ENCODE measurements around the gene PNPLA6.
A peak's percentile ranks its signal among the peaks of the same experiment; 100 is the strongest.
"Not testable (repeated sequence)": the region's sequence is repeated elsewhere in the genome, so short reads cannot be mapped to it uniquely, and the experiment has no call there.

Gene PNPLA6

DNA sequence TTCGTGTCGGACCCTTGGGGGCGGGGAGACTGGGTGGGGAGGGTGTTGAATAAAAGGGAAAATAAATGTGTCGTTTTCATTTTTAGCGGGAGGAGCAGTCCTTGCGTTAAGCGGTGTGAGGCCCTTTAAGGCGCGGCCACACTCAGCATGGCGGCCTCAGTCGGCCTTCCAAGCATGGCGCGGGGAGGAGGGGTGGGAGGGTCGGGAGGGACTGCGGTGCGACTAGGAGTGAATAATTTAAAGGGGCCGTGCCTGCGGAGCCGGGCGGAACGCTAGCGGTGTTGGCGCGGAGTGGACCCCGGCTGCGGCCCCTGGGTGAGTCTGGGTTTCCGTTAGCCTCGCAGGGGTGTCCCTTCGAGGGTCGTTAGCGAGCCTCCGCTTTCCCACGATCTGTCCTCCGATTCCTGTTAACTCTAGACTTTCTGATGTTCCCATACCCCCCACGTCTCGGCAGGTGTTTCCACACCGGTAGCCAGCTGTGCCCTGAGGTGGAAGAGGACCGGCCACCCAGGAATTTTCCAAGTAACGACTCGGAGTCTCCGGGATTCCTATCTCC is 1.5 kb upstream of the PNPLA6 start:
- Histone ChIP-seq H3K9ac (ENCODE audit: low read depth, low read length) (peak overlapping the region; percentile 70), H3K36me3 (ENCODE audit: insufficient read depth, low read length) (no peaks in the 10 kb centered on the region), H3K4me1 (ENCODE audit: insufficient read depth, low read length) (no peaks in the 10 kb centered on the region), H3K9me3 (ENCODE audit: control insufficient read depth, insufficient read depth, low read length) (no peaks in the 10 kb centered on the region)

DNA sequence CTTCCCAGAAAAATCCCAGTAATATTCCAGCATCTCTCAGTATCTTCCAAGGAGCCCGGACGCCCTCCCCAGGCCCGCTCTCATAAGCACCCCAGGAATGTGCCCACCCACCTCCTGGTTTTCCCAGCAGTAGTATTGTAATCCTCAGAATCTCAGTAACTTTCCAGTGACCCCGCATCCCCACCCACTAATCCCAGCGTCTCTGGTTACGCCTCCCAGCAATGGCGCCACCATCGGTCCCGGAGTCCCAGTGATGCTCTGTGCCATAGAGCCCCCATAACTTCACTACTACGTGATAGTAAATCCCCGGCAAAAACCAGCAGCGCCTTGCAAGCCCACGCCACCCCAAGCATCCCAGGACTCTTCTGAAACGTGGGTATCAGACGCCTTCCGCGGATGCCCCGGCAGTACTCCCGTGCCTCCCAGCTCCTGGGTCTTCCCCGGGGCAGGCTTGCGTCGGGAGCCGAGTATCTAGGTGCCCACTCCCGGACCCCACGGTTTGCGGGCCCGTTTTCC is 928 bp upstream of the PNPLA6 start:
- H3K4me1 ChIP-seq (ENCODE audit: insufficient read depth, low read length) = no peaks in the 10 kb centered on the region
- H3K9me3 ChIP-seq (ENCODE audit: control insufficient read depth, insufficient read depth, low read length) = no peaks in the 10 kb centered on the region
- peak overlapping the region; percentile 70 for H3K9ac ChIP-seq (ENCODE audit: low read depth, low read length)
- H3K36me3 ChIP-seq (ENCODE audit: insufficient read depth, low read length) = no peaks in the 10 kb centered on the region

DNA sequence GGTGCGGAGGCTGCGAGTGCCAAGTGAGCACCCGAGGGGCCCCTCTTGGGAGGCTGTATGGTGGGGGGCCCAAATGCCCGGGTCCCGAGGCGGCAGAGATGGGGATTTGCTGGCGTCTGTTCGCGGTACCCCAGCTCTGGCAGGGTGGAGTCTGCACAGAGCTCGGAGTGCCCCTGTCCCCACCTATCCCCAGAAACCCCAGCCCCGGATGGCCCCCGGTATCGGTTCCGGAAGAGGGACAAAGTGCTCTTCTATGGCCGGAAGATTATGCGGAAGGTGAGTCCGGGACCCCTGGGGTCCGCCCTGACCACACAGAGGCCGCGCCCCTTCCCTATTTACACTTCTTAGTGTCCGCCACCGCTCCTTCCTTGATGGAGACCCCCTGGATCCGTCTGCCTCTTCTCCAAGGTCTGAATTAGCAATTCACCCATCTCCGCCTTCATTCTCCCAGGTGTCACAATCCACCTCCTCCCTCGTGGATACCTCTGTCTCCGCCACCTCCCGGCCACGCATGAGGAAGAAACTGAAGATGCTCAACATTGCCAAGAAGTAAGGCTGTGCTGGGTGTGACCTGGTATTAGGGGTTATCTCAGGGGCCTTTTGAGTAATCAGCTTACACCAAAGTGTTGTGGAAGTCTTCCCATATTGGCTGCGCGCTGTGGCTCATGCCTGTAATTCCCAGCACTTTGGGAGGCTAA is 630 bp downstream of the PNPLA6 start:
- no peaks in the 10 kb centered on the region for H3K9me3 ChIP-seq (ENCODE audit: control insufficient read depth, insufficient read depth, low read length)
- H3K36me3 ChIP-seq (ENCODE audit: insufficient read depth, low read length) = no peaks in the 10 kb centered on the region
- H3K9ac ChIP-seq (ENCODE audit: low read depth, low read length) = peak overlapping the region; percentile 70; the same call in 1 of the 2 replicates
- H3K4me1 ChIP-seq (ENCODE audit: insufficient read depth, low read length) = no peaks in the 10 kb centered on the region

GRCh38 chr19:7538990-7539389 is 3.5 kb downstream of the PNPLA6 start:
- not testable (repeated sequence) for H3K9ac ChIP-seq (ENCODE audit: low read depth, low read length); H3K9me3 ChIP-seq (ENCODE audit: control insufficient read depth, insufficient read depth, low read length); H3K4me1 ChIP-seq (ENCODE audit: insufficient read depth, low read length); H3K36me3 ChIP-seq (ENCODE audit: insufficient read depth, low read length)

DNA sequence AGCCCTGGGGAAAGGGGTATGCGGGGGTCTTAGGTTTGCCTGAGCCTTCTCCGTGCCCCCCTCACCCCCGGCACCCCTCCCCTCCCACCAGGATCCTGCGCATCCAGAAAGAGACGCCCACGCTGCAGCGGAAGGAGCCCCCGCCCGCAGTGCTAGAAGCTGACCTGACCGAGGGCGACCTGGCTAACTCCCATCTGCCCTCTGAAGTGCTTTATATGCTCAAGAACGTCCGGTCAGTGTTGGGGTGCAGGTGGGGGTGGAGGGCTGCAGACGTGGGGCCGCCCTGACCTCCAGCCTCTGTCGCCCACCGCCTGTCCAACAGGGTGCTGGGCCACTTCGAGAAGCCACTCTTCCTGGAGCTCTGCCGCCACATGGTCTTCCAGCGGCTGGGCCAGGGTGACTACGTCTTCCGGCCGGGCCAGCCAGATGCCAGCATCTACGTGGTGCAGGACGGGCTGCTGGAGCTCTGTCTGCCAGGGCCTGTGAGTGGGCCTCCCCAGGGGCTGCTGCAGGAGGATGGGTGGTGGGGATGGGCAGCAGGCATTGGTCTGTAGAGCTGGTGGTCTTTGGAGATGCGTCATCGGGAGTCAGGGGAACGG is 4.4 kb downstream of the PNPLA6 start:
- H3K9ac ChIP-seq (ENCODE audit: low read depth, low read length) = no peak overlapping the region
- no peaks in the 10 kb centered on the region for H3K4me1 ChIP-seq (ENCODE audit: insufficient read depth, low read length)
- no peaks in the 10 kb centered on the region for H3K36me3 ChIP-seq (ENCODE audit: insufficient read depth, low read length)
- H3K9me3 ChIP-seq (ENCODE audit: control insufficient read depth, insufficient read depth, low read length) = no peaks in the 10 kb centered on the region

DNA sequence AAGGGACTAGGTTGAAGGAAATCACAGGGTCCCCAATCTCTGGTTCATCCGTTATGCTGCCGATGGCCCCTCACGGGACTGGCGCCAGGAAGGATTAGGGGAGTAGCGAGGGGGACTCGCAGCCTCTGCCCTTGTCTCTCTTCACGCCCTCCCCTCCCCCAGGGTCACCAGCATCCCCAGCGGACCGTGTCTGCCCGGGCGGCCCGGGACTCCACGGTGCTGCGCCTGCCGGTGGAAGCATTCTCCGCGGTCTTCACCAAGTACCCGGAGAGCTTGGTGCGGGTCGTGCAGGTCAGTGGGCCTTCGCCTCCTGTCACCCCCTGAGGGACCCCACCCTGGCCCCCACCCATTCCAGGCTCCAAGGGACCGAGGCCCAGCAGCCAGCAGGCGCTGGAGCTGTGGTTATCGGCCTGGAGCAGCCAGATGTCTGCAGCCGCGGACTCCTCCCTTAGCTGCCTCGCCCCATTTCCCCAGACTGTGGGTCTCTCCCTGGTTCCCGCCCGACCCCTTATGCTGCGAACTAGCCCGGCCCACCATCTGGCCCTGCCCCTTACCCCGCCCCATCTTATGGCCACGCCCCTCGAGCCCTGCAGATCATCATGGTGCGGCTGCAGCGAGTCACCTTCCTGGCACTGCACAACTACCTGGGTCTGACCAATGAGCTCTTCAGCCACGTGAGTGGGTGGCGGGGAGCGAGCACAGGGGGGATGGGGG is 5.4 kb downstream of the PNPLA6 start:
- Histone ChIP-seq H3K4me1 (ENCODE audit: insufficient read depth, low read length) (no peaks in the 10 kb centered on the region), H3K9me3 (ENCODE audit: control insufficient read depth, insufficient read depth, low read length) (no peaks in the 10 kb centered on the region), H3K36me3 (ENCODE audit: insufficient read depth, low read length) (no peaks in the 10 kb centered on the region), H3K9ac (ENCODE audit: low read depth, low read length) (peak overlapping the region; percentile 40)

DNA sequence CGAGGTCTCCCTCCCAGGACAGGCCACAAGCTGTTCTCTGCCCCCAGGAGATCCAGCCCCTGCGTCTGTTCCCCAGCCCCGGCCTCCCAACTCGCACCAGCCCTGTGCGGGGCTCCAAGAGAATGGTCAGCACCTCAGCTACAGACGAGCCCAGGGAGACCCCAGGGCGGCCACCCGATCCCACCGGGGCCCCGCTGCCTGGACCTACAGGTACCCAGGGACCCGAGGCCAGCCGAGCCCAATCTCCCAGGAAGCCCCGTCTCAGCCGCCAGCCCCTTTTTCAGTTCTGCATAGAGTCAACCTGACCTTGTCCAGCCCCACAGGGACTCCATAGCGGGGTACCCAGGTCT is 5.9 kb downstream of the PNPLA6 start:
- peak overlapping the region; percentile 40 for H3K9ac ChIP-seq (ENCODE audit: low read depth, low read length)
- no peaks in the 10 kb centered on the region for H3K4me1 ChIP-seq (ENCODE audit: insufficient read depth, low read length)
- H3K36me3 ChIP-seq (ENCODE audit: insufficient read depth, low read length) = no peaks in the 10 kb centered on the region
- H3K9me3 ChIP-seq (ENCODE audit: control insufficient read depth, insufficient read depth, low read length) = no peaks in the 10 kb centered on the region

GRCh38 chr19:7541828-7542443 is 6.4 kb downstream of the PNPLA6 start:
- H3K4me1 ChIP-seq (ENCODE audit: insufficient read depth, low read length) = no peaks in the 10 kb centered on the region
- H3K36me3 ChIP-seq (ENCODE audit: insufficient read depth, low read length) = no peaks in the 10 kb centered on the region
- H3K9ac ChIP-seq (ENCODE audit: low read depth, low read length) = no peak overlapping the region
- H3K9me3 ChIP-seq (ENCODE audit: control insufficient read depth, insufficient read depth, low read length) = no peaks in the 10 kb centered on the region

GRCh38 chr19:7542556-7543348 is 7.2 kb downstream of the PNPLA6 start:
- no peaks in the 10 kb centered on the region for H3K9me3 ChIP-seq (ENCODE audit: control insufficient read depth, insufficient read depth, low read length)
- H3K36me3 ChIP-seq (ENCODE audit: insufficient read depth, low read length) = no peaks in the 10 kb centered on the region
- H3K4me1 ChIP-seq (ENCODE audit: insufficient read depth, low read length) = no peaks in the 10 kb centered on the region
- H3K9ac ChIP-seq (ENCODE audit: low read depth, low read length) = no peak overlapping the region

- Histone ChIP-seq H3K9me3 (ENCODE audit: control insufficient read depth, insufficient read depth, low read length) (no peaks in the 10 kb centered on the region), H3K36me3 (ENCODE audit: insufficient read depth, low read length) (no peaks in the 10 kb centered on the region), H3K9ac (ENCODE audit: low read depth, low read length) (no peak overlapping the region), H3K4me1 (ENCODE audit: insufficient read depth, low read length) (no peaks in the 10 kb centered on the region)
These were observed 9.1 kb downstream of the PNPLA6 start for GRCh38 chr19:7544626-7545025.

GRCh38 chr19:7545300-7545699 is 9.8 kb downstream of the PNPLA6 start:
- Histone ChIP-seq H3K36me3 (ENCODE audit: insufficient read depth, low read length) (no peaks in the 10 kb centered on the region), H3K4me1 (ENCODE audit: insufficient read depth, low read length) (no peaks in the 10 kb centered on the region), H3K9ac (ENCODE audit: low read depth, low read length) (no peak overlapping the region), H3K9me3 (ENCODE audit: control insufficient read depth, insufficient read depth, low read length) (no peaks in the 10 kb centered on the region)

- Histone ChIP-seq H3K9ac (ENCODE audit: low read depth, low read length) (no peak overlapping the region), H3K9me3 (ENCODE audit: control insufficient read depth, insufficient read depth, low read length) (no peaks in the 10 kb centered on the region), H3K4me1 (ENCODE audit: insufficient read depth, low read length) (no peaks in the 10 kb centered on the region), H3K36me3 (ENCODE audit: insufficient read depth, low read length) (no peaks in the 10 kb centered on the region)
These were observed 10.4 kb downstream of the PNPLA6 start for GRCh38 chr19:7545904-7546303.

DNA sequence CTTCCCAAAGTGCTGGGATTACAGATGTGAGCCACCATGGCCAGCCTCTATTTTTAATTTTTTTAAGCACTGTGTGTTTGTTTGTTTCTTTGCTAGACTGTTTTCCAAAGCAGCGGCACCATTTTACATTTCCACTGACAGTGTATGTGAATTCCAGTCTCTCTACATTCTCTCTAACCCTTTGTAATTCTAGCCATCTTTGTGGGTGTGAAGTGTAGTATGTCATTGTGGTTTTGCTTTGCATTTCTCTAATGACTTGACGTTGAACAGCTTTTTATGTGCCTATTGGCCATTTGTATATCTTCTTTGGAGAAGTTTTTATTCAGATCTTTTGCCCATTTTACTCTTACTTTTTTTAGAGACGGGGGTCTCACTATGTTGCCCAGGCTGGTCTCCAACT is 11.6 kb downstream of the PNPLA6 start:
- Histone ChIP-seq H3K9me3 (ENCODE audit: control insufficient read depth, insufficient read depth, low read length) (no peaks in the 10 kb centered on the region), H3K4me1 (ENCODE audit: insufficient read depth, low read length) (no peaks in the 10 kb centered on the region), H3K9ac (ENCODE audit: low read depth, low read length) (no peak overlapping the region), H3K36me3 (ENCODE audit: insufficient read depth, low read length) (no peaks in the 10 kb centered on the region)
